ENCODE measurements around the gene BCAS3.

GRCh38 chr17:61330174-61331150, 652.8 kb downstream of the BCAS3 start:
- no peak for TF ChIP-seq POLR2A (IDR thresholded peaks at IDR 0.05)
- TF ChIP-seq CTCF (IDR thresholded peaks at IDR 0.05) = no peak
- TF ChIP-seq EP300 (IDR thresholded peaks at IDR 0.05) = no peak
- no peak for TF ChIP-seq POLR2AphosphoS5 (IDR thresholded peaks at IDR 0.05)
